Stimulated activated naive CD8-positive, alpha-beta T cell treated with anti-CD3 and anti-CD28 coated beads, Interleukin-15, amount 100 ng/mL, for 72 hours (primary cell): ENCODE results near the gene ATOX1.
A peak's percentile ranks its signal among the peaks of the same experiment; 100 is the strongest.

ENCODE experiments used
- ATAC-seq: fragments of 150-1000 bp; cut with Tn5 transposase; 2 replicates; pipeline ENCODE4 v1.10.0; 2021; ENCODE audit warnings: mild to moderate bottlenecking, moderate library complexity
- DNase-seq, 2 donors: peaks; one replicate each; pipeline ENCODE4 v3.0.0; 2021 to 2022
- H3K27ac Mint-ChIP-seq, 2 donors: one replicate each; pipeline ENCODE4 v1.8.0; 2022; ENCODE audit warnings: mild to moderate bottlenecking in 2 of 2, mixed read lengths in 2 of 2, moderate library complexity in 2 of 2
- H3K27me3 Mint-ChIP-seq: one replicate; pipeline ENCODE4 v1.8.0; 2022; ENCODE audit warnings: mixed read lengths
- H3K4me1 Mint-ChIP-seq: one replicate; pipeline ENCODE4 v1.8.0; 2022; ENCODE audit warnings: mild to moderate bottlenecking, mixed read lengths
- H3K4me3 Mint-ChIP-seq, 2 donors: one replicate each; pipeline ENCODE4 v1.8.0; 2022; ENCODE audit warnings: mild to moderate bottlenecking in 2 of 2, mixed read lengths in 2 of 2, moderate library complexity in 1 of 2
- H3K9me3 Mint-ChIP-seq, 2 donors: one replicate each; pipeline ENCODE4 v1.8.0; 2022; ENCODE audit warnings: mixed read lengths in 2 of 2

The ATOX1 gene

DNA sequence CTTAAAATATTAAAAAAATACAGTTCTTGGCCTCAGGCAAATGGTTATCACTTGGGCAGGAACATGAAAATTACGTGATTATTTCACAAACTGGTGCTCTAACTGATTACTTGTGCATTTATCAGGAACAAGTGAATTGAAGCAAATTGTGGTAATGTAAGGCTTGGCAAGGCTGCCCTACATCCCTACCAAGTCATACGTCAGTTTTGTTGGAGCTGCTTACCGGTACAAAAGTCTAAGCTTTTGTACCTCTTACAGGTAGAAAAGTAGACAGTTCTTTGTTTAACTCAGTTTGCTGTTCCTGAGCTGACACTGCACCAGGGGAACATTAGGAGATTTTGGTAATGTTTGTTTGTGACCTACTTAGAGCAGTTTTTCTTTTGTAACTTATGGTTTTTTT is 15.5 kb upstream of the ATOX1 start:
- H3K27ac Mint-ChIP-seq = no peak overlapping the region
- DNase-seq (no peak), ATAC-seq (no peak)
- no peaks in the 10 kb centered on the region for H3K27me3 Mint-ChIP-seq
- H3K9me3 Mint-ChIP-seq = no peaks in the 10 kb centered on the region
- H3K4me3 Mint-ChIP-seq = peak overlapping the region; percentile 97 to 98
- H3K4me1 Mint-ChIP-seq = peaks cover 62% of the 10 kb centered on the region

DNA sequence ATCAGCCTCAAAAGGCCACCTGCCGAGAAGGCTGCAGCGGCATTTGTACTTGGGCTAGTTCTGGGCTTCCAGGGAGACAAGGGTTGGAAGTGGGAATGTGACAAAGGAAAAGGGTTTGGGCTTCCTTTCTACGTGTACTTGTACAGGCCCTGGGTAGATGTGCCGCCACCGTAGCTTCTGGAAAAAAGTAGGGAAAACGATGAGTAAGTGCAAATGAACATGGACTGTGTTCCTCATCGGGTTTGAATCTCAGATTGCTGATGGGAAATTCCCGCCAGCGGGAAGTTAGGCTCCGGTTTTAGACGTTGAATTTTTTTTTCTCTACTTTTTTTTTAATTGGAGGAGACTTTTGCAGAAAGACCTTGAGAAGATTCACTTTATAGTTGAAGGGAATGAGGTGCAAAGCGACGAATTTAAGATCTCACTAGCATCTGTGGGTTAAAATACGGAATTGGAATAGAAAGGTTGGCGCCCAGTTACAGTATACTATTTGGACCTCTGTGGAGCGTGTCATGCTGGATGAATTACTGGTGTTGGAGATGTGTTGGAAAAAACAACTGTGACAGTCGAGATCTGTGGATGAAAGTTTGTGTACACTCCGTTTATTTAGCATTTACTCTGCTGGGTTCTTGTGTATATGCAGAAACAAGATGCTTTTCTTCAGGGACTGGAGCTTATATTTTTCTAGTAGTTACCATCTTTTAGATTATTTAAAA is 14.6 kb upstream of the ATOX1 start:
- no peaks in the 10 kb centered on the region for H3K9me3 Mint-ChIP-seq
- no peak for ATAC-seq
- DNase-seq = no peak
- peaks cover 52% of the 10 kb centered on the region for H3K4me1 Mint-ChIP-seq
- no peaks in the 10 kb centered on the region for H3K27me3 Mint-ChIP-seq
- H3K4me3 Mint-ChIP-seq = peak overlapping the region; percentile 97 to 98
- peak overlapping the region; percentile 95 to 96 for H3K27ac Mint-ChIP-seq

DNA sequence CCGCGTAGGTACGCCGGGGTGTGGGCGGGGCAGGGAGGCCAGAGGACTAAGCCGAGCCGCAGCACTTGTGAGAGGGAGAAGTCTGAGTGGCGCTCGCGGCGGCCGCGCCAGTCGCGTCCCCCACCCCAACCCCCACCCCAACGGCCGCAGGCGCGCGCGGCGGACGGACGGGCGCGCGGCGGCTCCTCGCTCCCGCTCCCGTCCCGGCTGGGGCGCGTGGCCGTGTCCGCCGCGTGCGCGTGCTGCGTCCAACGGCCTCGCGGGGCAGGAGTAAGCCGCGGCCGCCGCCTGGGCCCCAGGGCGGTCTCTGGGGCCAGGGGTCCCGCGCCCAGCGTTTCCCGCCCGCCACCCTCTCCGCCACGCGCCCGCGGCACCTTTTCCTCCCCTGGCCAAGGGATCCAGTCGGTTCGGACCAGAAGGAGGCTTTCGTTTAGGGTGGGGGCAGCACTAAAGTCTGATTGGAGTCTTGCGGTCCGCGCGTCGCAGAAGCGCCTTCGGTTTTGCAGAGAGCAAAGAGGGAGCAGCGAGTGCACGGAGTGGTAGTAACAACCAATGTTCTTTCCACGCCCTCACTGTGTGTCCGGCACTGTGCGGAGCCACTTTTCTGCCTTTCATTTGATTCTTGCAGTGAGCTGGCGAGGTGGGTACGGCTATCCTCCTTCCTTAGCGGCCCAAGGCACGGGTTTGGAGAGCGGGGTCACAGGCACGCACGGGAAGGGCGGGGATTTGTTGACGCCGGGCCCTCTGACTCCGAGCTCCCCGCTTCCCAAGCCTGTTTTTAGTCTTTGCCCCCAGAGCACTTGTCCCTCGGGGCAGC is 13.8 kb upstream of the ATOX1 start:
- peak overlapping the region; percentile 97 to 98 for H3K4me3 Mint-ChIP-seq
- no peaks in the 10 kb centered on the region for H3K9me3 Mint-ChIP-seq
- peak; percentile 62 to 66 for DNase-seq
- peaks cover 44% of the 10 kb centered on the region for H3K4me1 Mint-ChIP-seq
- peak; percentile 11 for ATAC-seq
- peak overlapping the region; percentile 95 to 96 for H3K27ac Mint-ChIP-seq
- no peaks in the 10 kb centered on the region for H3K27me3 Mint-ChIP-seq

DNA sequence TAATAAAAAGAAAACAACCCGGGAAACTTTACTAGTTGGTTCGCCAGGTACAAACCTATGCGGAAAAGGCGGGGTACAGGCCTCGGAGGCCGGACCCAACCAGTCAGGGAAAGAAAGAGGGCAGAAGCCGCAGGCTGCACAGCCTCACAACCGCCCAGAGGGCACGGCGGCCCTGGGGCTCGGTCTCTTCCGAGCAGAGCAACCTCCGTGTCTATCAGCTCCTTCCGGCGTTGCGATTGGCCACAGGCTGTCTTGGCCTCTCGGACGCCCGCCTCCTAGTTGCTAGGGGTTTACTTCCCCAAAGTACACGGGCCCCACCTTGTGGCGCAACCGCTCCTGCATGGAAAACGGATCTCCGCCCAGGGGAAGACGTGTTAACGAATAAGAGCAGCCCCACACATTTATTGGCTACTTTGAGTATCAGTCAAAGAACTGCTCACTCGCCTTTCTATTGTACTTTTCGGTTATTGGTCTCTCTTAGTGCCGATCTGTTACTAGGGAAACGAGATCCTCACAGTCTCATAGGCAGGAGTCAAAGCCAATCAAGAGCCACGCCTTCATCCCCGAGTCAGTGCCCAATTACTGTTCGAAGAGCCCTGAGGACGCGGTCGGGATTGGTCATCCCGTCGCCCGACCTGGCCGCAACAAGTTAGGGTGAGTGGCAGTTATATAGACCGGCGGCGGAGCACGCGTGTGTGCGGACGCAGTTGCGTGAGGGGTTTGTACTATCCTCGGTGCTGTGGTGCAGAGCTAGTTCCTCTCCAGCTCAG is 13.0 kb upstream of the ATOX1 start, which contains the start of gene G3BP1:
TSS of gene G3BP1 (plus strand) at position 696 of the 770 bp plus-strand sequence. CDS start 14,667 bp downstream, outside the sequence.
- Mint-ChIP-seq H3K27me3 (no peaks in the 10 kb centered on the region), H3K27ac (peak within 1 kb of the TSS; percentile 95 to 96), H3K4me3 (peak within 1 kb of the TSS; percentile 97 to 98), H3K4me1 (peaks cover 36% of the 10 kb centered on the region), H3K9me3 (no peaks in the 10 kb centered on the region)
- ATAC-seq (peak; percentile 87), DNase-seq (peak; percentile 99 to 100)

DNA sequence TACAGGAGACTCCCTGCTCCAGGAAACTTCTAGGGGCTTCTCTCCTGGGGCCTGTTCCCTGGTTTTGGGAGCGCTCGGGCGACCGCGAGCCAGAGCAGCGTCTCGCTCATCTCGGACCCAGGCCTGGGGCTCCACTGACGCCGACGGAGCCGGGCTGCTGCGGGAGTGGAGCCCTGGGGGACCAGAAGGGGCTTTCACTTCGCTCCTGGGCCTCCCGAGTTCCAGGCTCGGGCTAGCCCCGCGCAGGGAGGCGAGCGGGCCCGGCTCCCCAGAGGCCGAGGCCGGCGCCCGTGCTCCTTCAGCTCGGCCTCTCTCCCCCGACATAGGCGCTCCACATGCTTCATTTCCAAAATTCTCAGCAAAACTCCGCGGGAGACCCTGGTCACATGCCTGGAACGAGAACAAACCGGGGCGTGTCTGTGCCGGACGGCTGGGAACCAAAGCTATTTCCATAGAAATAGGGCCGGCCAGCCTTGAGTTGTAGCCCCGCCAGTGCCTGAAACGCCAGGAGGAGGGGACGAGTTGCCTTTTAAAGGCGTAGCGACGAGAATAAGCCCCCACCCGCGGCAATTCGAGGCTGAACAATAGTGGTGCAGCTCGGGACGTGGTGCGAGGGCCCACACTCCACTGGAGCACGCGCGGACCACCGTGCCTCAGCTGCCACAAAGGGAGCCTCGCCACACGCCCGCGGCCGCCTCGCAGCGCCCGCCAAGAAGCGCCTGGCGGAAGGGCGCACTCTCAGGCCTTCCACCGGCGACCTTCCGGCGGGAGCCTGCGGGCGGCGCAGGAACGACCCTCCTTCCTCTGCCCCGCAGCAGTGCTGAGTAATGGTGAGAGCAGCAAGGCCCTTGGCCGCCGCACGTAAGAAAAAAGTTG is 12.2 kb upstream of the ATOX1 start:
- peak overlapping the region in 1 of 2 donors; percentile 95 for H3K27ac Mint-ChIP-seq
- H3K4me3 Mint-ChIP-seq = no peak overlapping the region
- H3K9me3 Mint-ChIP-seq = no peaks in the 10 kb centered on the region
- peak; percentile 50 for ATAC-seq
- no peak for DNase-seq
- H3K4me1 Mint-ChIP-seq = peaks cover 28% of the 10 kb centered on the region
- H3K27me3 Mint-ChIP-seq = no peaks in the 10 kb centered on the region

DNA sequence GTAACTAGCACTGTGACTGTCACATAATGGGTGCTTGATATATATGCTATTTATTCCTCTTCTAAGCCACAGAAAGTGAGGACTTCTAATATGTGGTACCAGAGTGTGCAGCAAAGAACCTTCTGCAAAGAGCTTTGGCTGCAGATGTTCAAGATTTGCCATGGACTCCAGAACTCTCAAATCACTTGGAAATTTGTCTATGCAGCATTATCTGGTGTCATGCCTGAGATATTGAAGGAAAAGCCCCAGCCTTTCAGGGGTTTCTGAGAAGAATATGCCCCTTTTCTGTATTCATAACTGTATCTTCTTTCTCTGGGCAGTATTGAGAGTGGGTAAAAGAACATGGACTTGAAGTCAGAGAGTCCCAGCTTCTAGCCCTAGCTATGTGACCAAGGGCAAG is 8.5 kb upstream of the ATOX1 start:
- DNase-seq = no peak
- ATAC-seq = no peak
- no peak overlapping the region for H3K27ac Mint-ChIP-seq
- H3K9me3 Mint-ChIP-seq = no peaks in the 10 kb centered on the region
- H3K27me3 Mint-ChIP-seq = no peaks in the 10 kb centered on the region
- H3K4me3 Mint-ChIP-seq = no peak overlapping the region
- H3K4me1 Mint-ChIP-seq = peaks cover 5% of the 10 kb centered on the region

DNA sequence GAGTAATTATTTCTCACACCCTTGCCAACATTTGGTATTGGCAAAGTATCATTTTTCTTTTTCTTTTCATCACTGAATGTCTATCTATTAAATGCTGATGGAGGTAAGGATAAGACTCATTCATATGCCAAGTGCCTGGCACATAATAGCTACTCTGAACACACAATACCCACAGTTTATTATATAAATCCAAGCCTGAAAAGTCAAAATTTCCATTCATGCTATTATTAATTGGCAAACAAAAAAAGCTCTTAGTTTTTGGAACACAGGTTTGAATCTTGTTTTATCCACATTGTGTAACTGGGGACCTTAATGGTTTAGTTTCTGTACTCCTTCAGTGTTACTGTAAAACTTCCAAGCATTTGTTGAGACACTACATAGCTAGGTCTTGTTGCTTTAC is 6.4 kb upstream of the ATOX1 start:
- Mint-ChIP-seq H3K4me1 (no peaks in the 10 kb centered on the region), H3K4me3 (no peak overlapping the region), H3K9me3 (no peaks in the 10 kb centered on the region), H3K27me3 (no peaks in the 10 kb centered on the region), H3K27ac (peak overlapping the region in 1 of 2 donors; percentile 19)
- DNase-seq (no peak), ATAC-seq (no peak)

DNA sequence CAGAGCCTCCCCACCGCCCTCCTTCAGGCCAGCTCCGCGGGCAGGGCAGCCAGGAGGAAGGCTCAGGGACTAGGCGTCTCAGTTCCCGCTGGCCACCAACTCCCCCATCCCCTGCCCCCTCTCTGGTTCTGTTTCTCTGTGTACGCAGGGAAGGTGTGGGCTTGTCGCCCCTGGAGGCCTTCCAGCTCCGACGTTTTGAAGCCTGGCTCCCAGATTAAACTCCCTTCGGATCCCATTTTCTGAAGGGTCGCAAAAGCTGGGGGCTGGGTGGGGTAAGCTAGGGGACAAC is 346 bp downstream of the ATOX1 start:
- Mint-ChIP-seq H3K27me3 (no peaks in the 10 kb centered on the region), H3K9me3 (no peaks in the 10 kb centered on the region), H3K4me3 (peak overlapping the region; percentile 85 to 98), H3K27ac (peak overlapping the region; percentile 90 to 98), H3K4me1 (peaks cover 50% of the 10 kb centered on the region)
- DNase-seq (no peak), ATAC-seq (peak; percentile 35)

DNA sequence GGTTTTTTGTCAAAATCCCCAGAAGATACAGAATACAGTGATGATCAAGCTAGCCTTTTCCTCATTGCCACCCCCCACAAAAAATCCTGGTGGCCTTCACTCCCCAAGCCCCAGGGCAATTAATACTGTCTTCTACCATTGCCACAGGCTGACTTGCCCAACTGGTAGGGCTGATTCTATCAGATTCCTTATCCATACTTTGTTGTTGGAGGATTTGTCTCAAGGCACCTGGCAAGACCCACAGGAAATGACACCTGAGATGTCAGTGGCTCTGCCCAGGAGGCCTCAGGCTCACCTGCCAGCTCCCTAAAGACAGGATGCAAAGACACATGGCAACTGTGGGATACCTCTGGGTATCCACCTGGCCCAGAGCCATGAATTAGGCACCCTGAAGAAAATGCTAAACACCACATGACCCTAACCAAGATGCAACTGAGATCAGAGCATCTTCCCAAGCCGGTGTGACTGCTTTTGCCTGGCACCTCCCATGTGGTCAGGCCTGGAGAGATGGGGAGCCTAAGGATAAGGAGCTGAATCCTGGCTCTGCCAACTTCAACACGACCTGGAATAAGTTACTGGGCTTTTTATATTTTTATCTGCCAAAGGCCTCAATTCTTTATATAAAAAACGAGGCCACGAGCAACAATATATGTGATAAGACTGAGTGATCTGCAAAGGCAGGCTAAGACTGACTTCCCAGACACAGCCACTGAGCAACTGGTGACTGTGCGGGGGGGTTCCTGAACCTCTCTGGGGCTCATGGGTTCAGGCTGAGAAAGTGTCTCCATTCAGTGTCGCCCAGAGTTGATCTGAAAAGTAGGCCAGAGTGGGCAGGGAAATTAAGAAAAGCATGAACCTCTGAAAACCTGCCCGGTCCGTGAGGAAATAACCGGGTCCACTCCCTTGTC is 944 bp downstream of the ATOX1 start:
- DNase-seq = no peak
- Mint-ChIP-seq H3K27ac (peak overlapping the region; percentile 61 to 90), H3K4me3 (peak overlapping the region; percentile 85 to 98), H3K4me1 (peaks cover 50% of the 10 kb centered on the region), H3K27me3 (no peaks in the 10 kb centered on the region), H3K9me3 (no peaks in the 10 kb centered on the region)
- ATAC-seq = peak; percentile 48

DNA sequence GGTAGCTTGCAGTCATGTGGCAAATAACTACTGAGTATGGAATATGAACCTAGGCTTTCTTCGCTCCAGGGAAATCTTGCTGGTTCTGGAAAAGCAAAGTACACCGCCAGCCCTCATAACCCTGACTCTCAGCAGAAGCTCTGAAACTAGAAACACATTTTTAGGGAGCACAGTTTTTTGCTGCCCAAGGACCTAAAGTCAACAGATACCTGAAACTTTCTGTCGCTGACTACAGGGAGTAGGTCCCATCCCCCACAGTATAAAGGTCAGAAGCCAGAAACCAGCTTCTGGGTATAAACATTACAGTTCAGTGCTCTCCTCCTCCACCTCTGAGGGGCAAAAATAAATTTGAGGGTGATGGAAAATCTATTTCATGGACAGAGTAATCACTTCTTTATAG is 3.0 kb downstream of the ATOX1 start:
- no peak for ATAC-seq
- Mint-ChIP-seq H3K9me3 (no peaks in the 10 kb centered on the region), H3K27ac (peak overlapping the region in 1 of 2 donors; percentile 34), H3K4me1 (peaks cover 59% of the 10 kb centered on the region), H3K4me3 (peak overlapping the region; percentile 37 to 85), H3K27me3 (no peaks in the 10 kb centered on the region)
- no peak for DNase-seq

DNA sequence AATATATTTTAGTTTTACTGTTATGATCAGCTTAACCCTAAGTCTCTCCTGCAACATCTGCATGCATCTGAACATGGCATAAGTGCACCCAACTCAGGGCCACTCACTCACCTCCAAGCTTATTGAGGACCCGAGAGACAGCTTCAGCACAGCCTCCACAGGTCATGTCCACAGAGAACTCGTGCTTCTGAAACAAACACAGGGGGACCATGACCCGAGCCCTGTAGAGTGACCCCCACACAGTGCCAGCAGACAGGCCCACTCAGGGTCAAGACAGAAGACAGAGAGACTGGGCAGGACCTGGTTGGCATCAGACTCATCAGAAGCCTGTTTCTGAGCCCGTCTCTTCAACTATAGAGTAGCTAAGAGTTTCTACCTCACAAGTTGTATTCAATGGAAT is 6.8 kb downstream of the ATOX1 start:
- peaks cover 59% of the 10 kb centered on the region for H3K4me1 Mint-ChIP-seq
- no peaks in the 10 kb centered on the region for H3K9me3 Mint-ChIP-seq
- no peak for DNase-seq
- H3K27ac Mint-ChIP-seq = no peak overlapping the region
- no peak overlapping the region for H3K4me3 Mint-ChIP-seq
- ATAC-seq = no peak
- no peaks in the 10 kb centered on the region for H3K27me3 Mint-ChIP-seq

DNA sequence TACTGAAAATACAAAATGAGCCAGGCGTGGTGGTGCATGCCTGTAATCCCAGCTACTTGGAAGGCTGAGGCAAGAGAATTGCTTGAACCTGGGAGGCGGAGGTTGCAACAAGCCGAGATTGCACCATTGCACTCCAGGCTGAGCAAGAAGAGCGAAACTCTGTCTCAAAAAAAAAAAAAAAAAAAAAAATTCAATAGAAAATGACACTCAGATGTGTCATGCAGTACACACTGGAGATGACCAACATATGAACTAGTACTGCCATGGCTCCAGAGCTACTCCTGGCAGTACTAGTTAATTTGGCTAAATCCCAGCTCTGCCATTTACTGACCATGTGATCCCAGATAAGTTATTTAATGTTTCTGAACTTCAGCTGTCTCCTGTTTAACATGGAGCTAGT is 7.3 kb downstream of the ATOX1 start:
- H3K9me3 Mint-ChIP-seq = no peaks in the 10 kb centered on the region
- H3K4me3 Mint-ChIP-seq = no peak overlapping the region
- no peaks in the 10 kb centered on the region for H3K27me3 Mint-ChIP-seq
- peaks cover 59% of the 10 kb centered on the region for H3K4me1 Mint-ChIP-seq
- DNase-seq (no peak), ATAC-seq (no peak)
- no peak overlapping the region for H3K27ac Mint-ChIP-seq

DNA sequence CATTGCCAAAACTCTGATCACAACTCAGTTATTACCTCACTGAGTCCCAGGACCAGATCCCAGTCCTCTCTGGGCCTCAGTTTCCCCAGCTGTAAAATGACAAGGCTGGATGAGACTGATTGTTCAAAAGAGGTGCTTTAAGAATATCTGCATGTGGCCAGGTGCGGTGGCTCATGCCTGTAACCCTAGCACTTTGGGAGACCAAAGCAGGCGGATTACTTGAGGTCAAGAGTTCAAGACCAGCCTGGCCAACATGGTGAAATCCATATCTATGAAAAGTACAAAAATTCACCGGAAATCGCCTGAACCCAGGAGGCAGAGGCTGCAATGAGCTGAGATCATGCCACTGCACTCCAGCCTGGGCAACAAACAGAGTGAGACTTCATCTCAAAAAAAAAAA is 8.3 kb downstream of the ATOX1 start:
- H3K4me1 Mint-ChIP-seq = peaks cover 59% of the 10 kb centered on the region
- peak overlapping the region; percentile 52 to 66 for H3K4me3 Mint-ChIP-seq
- H3K27me3 Mint-ChIP-seq = no peaks in the 10 kb centered on the region
- peak overlapping the region; percentile 78 to 94 for H3K27ac Mint-ChIP-seq
- H3K9me3 Mint-ChIP-seq = no peaks in the 10 kb centered on the region
- DNase-seq (no peak), ATAC-seq (no peak)

DNA sequence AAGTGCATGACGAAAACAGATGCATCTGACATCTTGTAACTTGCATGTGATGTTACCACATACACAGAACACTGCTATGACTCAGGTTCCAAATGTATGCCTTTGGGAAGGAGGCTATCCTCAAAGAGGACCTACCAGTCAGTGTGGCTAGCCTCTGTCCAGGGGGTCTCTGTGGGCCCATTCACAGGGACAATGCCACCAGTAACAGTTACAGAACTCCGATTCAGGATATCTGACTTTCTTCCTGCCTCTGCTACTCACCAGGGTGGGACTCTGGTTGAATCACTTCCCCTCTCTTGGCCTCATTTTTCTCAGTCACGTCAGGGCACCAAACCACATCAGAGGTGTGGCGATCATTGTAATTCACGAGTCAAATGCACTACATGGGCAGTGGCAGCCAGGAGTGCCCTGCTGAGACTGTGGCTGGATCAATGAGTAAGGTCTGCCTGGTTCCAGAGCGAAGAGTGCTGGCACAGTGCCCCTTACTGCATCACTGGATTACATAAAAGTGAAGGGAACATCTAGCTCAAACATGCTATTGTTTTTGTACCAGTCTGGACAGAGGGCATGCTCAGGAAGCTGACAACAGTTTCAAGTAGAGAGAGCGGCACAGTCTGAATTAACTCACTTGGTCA is 13.2 kb downstream of the ATOX1 start:
- peaks cover 58% of the 10 kb centered on the region for H3K4me1 Mint-ChIP-seq
- H3K27me3 Mint-ChIP-seq = no peaks in the 10 kb centered on the region
- ATAC-seq (peak; percentile 71), DNase-seq (peak in 1 of 2 donors; percentile 52)
- H3K4me3 Mint-ChIP-seq = peak overlapping the region in 1 of 2 donors; percentile 10
- H3K27ac Mint-ChIP-seq = peak overlapping the region; percentile 42 to 58
- no peaks in the 10 kb centered on the region for H3K9me3 Mint-ChIP-seq
